IPS-15b (cell line): ENCODE measurements around the gene CXorf38.
A peak's percentile ranks its signal among the peaks of the same experiment; 100 is the strongest.

Experiments
- H3K27me3 ChIP-seq: one replicate; pipeline ENCODE4 v1.6.1; 2013; ENCODE audit warnings: low read length; ENCODE audit not compliant: control insufficient read depth, insufficient read depth
- H3K36me3 ChIP-seq: one replicate; pipeline ENCODE4 v1.6.1; 2013; ENCODE audit warnings: low read length; ENCODE audit not compliant: control insufficient read depth, insufficient read depth
- H3K4me1 ChIP-seq: one replicate; pipeline ENCODE4 v1.6.1; 2013; ENCODE audit warnings: mild to moderate bottlenecking, low read length; ENCODE audit not compliant: control insufficient read depth, insufficient read depth
- H3K4me3 ChIP-seq: one replicate; pipeline ENCODE4 v1.5.1; 2013; ENCODE audit warnings: low read depth, low read length
- H3K9ac ChIP-seq: one replicate; pipeline ENCODE4 v1.6.1; 2013; ENCODE audit warnings: low read depth, mild to moderate bottlenecking, low read length
- H3K9me3 ChIP-seq: one replicate; pipeline ENCODE4 v1.6.1; 2013; ENCODE audit warnings: mild to moderate bottlenecking, low read length; ENCODE audit not compliant: control insufficient read depth, insufficient read depth

Gene CXorf38

GRCh38 chrX:40660381-40660780, 13.0 kb upstream of the CXorf38 start:
- Histone ChIP-seq H3K27me3 (no peaks in the 10 kb centered on the region), H3K9ac (no peak overlapping the region), H3K36me3 (peaks cover 18% of the 10 kb centered on the region), H3K9me3 (no peaks in the 10 kb centered on the region), H3K4me1 (peaks cover 4% of the 10 kb centered on the region), H3K4me3 (no peak overlapping the region)

GRCh38 chrX:40653535-40653934, 6.2 kb upstream of the CXorf38 start:
- Histone ChIP-seq H3K27me3 (no peaks in the 10 kb centered on the region), H3K4me3 (no peak overlapping the region), H3K4me1 (peaks cover 1% of the 10 kb centered on the region), H3K9me3 (no peaks in the 10 kb centered on the region), H3K36me3 (peaks cover 1% of the 10 kb centered on the region), H3K9ac (no peak overlapping the region)

GRCh38 chrX:40652664-40653063, 5.3 kb upstream of the CXorf38 start:
- no peaks in the 10 kb centered on the region for H3K36me3 ChIP-seq
- peaks cover 4% of the 10 kb centered on the region for H3K4me1 ChIP-seq
- no peak overlapping the region for H3K4me3 ChIP-seq
- no peak overlapping the region for H3K9ac ChIP-seq
- H3K9me3 ChIP-seq: no peaks in the 10 kb centered on the region
- no peaks in the 10 kb centered on the region for H3K27me3 ChIP-seq

- no peaks in the 10 kb centered on the region for H3K36me3 ChIP-seq
- H3K9me3 ChIP-seq: no peaks in the 10 kb centered on the region
- H3K4me1 ChIP-seq: peaks cover 4% of the 10 kb centered on the region
- no peak overlapping the region for H3K4me3 ChIP-seq
- no peaks in the 10 kb centered on the region for H3K27me3 ChIP-seq
- H3K9ac ChIP-seq: no peak overlapping the region
These were observed 4.4 kb upstream of the CXorf38 start for GRCh38 chrX:40651620-40652223.

DNA sequence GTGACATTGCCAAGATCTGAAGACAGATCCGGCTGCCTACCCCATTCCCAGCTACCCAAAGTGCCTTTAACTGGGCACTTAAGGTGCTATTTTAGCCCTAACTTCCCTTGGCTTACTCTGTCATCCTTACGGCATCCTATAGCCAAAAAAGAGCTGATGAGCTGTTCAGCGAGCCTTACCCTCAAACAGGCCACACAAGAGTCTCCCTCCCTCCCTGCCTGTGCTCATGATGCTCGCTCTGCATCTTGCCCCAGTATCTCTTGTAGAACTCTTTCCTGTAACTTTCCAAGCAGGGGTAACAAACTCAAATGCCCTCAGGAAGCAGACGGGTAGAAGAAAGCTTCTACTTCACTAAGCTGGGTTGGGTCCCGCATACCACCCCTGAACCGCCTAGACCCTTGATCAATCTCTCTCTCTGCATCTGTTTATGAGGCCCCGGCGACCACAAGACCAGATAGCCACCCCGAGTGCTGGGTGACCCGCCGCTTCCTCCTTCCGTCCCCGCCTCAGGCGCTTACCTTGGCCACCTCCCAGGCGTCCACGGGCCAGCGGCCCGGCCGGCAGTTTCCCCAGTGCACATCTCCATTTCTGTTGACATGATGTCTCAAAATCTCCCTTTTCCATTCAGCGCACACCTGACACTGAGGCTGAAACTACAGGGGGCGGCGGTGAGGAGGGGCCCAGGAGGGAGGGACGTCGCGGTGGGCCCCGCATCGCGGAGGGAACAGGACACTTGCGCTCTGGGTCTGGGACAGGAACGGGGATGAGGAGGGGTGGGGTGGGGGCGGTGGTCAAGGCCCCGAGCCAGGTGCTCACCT, 663 bp downstream of the CXorf38 start:
- Histone ChIP-seq H3K27me3 (no peaks in the 10 kb centered on the region), H3K36me3 (no peaks in the 10 kb centered on the region), H3K4me1 (peaks cover 9% of the 10 kb centered on the region), H3K9me3 (no peaks in the 10 kb centered on the region), H3K9ac (peak overlapping the region; percentile 60), H3K4me3 (peak overlapping the region; percentile 79)

GRCh38 chrX:40644821-40645358, 2.5 kb downstream of the CXorf38 start:
- Histone ChIP-seq H3K36me3 (no peaks in the 10 kb centered on the region), H3K4me3 (no peak overlapping the region), H3K9me3 (no peaks in the 10 kb centered on the region), H3K4me1 (peaks cover 9% of the 10 kb centered on the region), H3K27me3 (no peaks in the 10 kb centered on the region), H3K9ac (no peak overlapping the region)

DNA sequence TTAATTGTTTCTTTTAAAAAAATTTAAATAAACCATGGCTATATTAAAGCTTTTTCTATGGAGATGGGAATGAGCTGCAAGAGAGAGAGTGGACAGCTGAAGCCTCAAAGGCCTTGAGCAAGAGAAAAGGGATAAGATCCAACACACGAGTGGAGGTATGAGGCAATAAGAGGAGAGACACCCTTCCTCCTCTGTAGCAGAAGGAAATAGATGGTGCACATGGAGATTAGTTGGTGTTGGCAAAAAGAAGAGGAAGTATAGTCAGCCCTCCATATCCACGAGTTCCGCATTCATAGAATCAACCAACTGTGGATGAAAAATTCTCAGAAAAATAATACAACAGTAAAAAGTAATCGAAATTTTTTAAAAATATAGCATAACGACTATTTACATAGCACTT, 3.2 kb downstream of the CXorf38 start:
- Histone ChIP-seq H3K4me3 (no peak overlapping the region), H3K9ac (no peak overlapping the region), H3K4me1 (peaks cover 9% of the 10 kb centered on the region), H3K9me3 (no peaks in the 10 kb centered on the region), H3K36me3 (peaks cover under 1% of the 10 kb centered on the region), H3K27me3 (no peaks in the 10 kb centered on the region)

DNA sequence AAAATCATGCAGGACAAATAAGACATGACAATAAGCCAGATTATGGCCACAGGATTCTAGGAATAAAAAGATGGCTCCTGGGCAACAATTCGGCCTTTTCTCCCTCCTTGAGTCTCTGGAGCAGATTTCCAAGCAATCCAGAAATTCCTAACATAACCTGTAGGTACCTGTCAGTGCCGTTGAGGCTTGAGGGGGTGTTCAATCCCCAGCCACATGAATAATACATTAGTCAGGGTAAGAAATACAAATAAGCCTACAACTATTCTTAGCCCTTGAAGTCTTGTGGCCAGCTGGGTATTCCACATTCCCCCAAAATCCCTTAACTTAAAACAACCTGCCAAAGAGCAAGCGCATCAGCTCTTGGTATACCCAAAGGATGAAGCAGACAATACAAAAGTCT, 9.7 kb downstream of the CXorf38 start:
- H3K36me3 ChIP-seq: peaks cover 19% of the 10 kb centered on the region
- no peaks in the 10 kb centered on the region for H3K27me3 ChIP-seq
- H3K4me1 ChIP-seq: no peaks in the 10 kb centered on the region

GRCh38 chrX:40632199-40632598, 15.2 kb downstream of the CXorf38 start:
- Histone ChIP-seq H3K36me3 (peaks cover 44% of the 10 kb centered on the region), H3K9ac (no peak overlapping the region), H3K27me3 (no peaks in the 10 kb centered on the region), H3K4me1 (no peaks in the 10 kb centered on the region), H3K4me3 (no peak overlapping the region), H3K9me3 (no peaks in the 10 kb centered on the region)

More for the DNA sequence above, 9.7 kb downstream of the CXorf38 start:
- Histone ChIP-seq H3K4me3 (no peak overlapping the region), H3K9ac (no peak overlapping the region), H3K9me3 (no peaks in the 10 kb centered on the region)

- Histone ChIP-seq H3K4me3 (no peak overlapping the region), H3K27me3 (no peaks in the 10 kb centered on the region), H3K9me3 (no peaks in the 10 kb centered on the region), H3K4me1 (no peaks in the 10 kb centered on the region), H3K9ac (no peak overlapping the region), H3K36me3 (peaks cover 31% of the 10 kb centered on the region)
These were observed 18.9 kb downstream of the CXorf38 start for GRCh38 chrX:40628506-40628905.

- Histone ChIP-seq H3K27me3 (no peaks in the 10 kb centered on the region), H3K9ac (no peak overlapping the region), H3K36me3 (peaks cover 16% of the 10 kb centered on the region), H3K4me1 (no peaks in the 10 kb centered on the region), H3K4me3 (no peak overlapping the region), H3K9me3 (no peaks in the 10 kb centered on the region)
These were observed 22.1 kb downstream of the CXorf38 start for GRCh38 chrX:40625294-40625693.

- no peaks in the 10 kb centered on the region for H3K9me3 ChIP-seq
- peaks cover 7% of the 10 kb centered on the region for H3K36me3 ChIP-seq
- H3K4me1 ChIP-seq: no peaks in the 10 kb centered on the region
- no peak overlapping the region for H3K4me3 ChIP-seq
- no peaks in the 10 kb centered on the region for H3K27me3 ChIP-seq
- no peak overlapping the region for H3K9ac ChIP-seq
These were observed 23.7 kb downstream of the CXorf38 start for GRCh38 chrX:40623665-40624064.
